HG03064 (cell line): ENCODE measurements around the gene OOEP.

Experiments
- ATAC-seq: cut with Tn5 transposase; IDR thresholded peaks from one replicate; pipeline ENCODE4 v1.9.1; 2021; ENCODE audit warnings: low read depth; ENCODE audit not compliant: unreplicated experiment

The OOEP gene

DNA sequence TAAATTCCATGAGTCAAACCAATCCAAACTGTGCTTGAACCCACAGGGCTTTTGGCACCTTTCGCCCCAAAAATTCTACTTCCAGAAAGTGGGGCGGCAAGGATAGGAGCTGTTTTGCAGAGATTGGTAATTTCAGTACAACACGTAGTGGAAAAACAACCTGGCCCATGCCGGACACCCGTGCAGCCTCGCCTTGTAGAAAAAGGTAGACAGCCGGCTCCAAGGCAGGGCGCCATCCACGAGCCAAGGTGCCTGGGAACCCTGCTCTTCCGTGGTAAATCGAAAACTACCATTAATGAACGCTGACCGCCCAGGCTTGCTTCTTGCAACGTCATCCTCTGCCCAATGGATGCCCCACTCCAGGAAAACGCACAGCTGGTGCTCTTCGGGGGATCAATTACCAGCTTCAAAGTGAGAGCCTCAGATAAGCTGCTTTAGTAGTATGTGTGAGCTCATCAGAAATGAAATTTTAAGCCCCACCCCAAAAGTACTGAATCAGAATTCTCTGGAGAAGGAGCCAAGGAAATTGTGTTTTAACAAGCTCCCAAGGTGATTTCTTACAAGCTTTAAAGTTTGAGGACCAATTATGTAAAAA, 1.8 kb downstream of the OOEP start:
- no peak for ATAC-seq

DNA sequence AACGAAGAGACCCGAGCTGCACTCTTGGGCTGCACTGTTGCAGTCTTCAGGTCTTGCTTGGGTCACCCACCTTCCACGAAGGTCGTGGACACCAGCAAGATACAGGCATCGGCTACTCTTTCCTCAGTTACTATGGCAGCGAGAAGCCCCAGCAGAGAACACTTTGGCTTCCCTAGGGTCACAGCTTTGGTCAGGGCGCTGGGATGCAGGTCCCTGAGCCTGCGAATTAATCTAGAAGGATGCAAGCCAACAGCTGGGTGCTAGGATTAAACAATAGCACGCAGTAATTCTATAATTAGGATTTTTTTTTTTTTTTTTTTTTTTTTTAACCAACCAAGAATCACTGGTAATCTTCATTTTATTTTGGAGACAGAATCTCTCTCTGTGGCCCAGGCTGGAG, 5.1 kb downstream of the OOEP start:
- no peak for ATAC-seq

DNA sequence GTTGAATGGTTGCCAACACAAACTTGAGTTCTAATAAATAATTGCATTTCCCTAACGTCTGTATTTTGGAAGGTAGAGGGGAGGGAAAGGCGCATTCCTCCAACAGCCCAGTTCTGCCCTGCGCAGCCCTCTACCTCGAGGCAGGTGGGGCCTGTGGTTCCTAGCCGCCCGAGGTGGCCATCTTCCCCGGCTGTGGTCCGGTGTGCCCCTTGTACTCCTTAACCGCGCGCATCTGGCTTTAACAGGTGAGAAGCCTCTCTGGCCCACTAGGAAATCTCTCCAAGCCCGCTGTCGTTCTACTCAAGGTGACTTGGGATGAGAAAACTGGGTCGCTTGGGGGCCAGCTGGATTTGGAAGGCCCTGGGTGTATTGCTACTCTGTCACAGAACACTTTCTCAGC, 5.6 kb downstream of the OOEP start:
- no peak for ATAC-seq

DNA sequence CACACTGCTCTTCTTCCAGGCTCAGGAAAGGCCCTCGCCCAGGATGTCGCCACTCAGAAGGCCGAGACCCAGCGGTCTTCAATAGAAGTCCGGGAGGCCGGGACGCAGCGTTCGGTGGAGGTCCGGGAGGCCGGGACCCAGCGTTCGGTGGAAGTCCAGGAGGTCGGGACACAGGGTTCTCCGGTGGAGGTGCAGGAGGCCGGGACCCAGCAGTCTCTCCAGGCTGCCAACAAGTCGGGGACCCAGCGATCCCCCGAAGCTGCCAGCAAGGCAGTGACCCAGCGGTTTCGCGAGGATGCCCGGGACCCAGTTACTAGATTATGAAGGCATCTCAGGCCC, 6.2 kb downstream of the OOEP start:
- ATAC-seq: no peak

DNA sequence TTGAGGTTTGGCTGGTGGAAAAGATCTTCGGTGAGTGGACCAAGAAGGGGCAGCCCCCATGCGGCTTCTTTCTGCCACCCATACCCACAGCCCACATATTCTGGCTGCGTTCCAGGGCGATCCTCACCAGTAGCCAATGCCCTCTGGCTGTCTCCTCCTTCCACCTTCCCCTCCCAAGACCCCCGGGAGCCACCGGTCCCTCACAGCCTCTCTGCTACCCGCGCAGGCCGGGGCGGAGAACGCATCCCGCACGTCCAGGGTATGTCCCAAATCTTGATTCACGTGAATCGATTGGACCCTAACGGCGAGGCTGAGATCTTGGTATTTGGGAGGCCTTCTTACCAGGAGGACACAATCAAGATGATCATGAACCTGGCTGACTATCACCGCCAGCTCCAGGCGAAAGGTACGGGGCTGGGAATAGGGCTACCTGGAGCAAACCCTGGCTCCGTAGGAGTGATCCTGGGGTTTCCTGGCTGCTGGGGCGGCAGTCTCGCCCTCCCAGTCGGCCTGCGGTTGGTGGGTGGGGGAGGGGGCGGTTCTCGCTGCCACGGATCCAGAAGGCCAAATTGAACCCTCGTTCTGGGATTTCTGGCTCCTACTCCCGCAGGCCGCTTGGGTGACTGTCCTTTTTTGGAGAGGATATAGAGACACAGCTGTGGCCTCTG, 6.7 kb downstream of the OOEP start:
- ATAC-seq: no peak

DNA sequence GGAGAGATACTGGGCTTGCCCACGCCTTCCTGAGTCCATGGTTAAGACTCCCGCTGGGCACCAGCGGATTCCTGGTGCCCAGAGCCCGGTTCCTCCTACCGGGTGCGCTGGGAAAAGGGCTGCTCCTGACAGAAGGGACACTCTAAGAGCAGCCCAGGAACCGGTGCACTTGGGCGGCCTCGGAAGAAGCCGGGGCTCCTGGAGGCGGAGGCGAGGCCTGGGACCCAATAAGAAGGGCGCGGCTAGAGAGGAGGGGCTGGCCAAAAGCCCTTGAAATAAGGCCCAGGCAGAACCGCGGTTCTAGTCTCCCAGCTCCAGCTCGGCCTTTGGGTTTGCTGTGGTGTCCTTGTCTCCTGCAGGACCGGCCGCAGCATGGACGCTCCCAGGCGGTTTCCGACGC, 7.3 kb downstream of the OOEP start, which contains the start of gene KHDC3L:
KHDC3L (plus strand) TSS at position 301 of the 400 bp plus-strand sequence; CDS start at position 373, 72 bp downstream.
- no peak for ATAC-seq

DNA sequence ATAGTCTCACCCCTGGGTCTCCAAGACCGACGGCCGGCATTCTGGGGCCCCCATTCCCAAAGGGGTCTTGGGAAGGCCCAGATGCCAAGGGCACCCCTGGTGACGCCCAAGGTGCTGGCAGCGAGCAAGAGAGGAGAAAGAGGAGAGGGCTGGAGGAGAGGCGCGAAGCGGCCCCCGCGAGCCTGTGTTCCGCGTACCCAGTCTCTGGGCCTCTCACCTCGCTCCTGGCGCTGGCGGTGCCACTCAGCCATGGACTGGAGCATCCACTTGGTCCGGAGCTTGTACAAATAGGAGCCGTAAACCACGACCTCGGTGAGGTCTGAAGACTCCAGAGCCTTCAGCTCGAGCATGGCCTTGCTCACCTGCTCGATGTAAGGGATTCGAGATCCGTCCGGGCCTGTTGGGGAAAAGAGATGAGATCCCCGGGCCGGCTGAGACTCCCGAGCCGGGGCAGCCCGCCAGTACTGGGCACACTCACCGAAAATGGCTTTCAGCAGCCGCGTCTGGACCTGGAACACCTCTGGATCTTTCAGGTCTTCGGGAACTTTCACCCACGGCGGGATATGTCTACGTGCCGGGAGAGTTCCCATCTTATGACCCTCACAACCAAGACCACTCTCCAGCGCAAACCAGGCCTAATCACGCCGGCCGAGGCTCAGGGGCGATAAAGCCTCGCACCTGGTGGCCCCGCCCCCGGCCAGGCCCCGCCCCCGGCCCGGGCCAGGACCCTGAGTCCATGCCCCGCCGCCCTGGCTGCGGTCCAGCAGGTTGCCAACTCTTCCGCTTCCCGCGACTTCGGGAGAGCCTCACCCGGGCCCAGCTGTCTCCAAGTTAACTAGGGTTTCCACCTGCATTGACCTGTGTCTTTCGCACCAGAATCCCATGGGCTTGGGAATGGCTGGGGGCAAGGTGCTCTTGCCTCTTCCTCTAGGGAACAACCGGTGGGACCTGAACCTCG, 15.8 kb downstream of the OOEP start, which contains the start of gene DPPA5:
DPPA5 (minus strand) TSS at position 641 of the 958 bp plus-strand sequence; CDS start at position 590, 51 bp downstream.
- no peak for ATAC-seq

DNA sequence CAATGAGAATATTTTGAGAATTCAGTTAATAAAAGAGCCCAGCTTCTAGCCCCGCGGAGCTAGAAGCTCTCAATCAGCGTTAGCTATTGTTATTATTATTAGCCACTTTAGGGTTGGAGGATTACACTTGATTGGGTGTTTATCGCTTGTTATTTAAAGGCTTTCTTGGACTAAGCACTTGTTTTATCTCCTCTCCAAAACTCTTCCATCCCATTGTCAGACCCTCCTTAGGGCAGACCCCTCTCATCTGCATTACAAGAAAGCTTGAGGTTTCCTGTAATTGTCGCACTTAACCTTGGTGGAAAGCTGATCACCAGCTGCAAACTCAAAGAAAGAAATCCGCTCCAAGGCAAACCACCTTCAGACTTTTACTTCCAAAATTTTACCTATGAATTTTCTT, 20.4 kb downstream of the OOEP start:
- ATAC-seq: no peak

DNA sequence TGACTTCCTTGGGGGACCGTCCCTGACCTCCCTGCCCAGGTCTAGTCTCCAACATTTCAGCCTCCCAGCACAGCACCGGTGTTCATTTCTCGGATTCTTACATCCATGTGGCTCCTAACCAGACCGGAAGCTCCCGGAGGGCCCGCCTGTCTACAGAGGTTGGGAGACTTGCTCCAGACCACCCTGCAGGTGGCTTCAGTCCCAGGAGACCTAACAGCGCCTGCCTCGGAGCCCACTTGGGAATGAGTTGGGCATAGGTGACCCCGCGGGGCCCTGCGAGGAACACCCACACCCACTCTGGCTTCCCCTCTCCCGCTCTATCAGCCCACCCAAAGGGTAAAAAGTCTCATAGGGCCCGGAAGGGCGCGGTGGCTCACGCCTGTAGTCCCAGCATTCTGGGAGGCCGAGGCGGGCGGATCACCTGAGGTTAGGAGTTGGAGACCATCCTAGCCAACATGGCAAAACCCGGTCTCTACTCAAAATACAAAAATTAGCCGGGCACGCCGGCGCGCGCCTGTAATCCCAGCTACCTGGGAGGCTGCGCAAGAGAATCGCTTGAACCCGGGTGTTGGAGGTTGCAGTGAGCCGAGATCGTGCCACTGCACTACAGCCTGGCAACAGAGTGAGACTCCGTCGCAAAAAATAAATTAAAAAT, 21.0 kb downstream of the OOEP start:
- ATAC-seq: no peak

DNA sequence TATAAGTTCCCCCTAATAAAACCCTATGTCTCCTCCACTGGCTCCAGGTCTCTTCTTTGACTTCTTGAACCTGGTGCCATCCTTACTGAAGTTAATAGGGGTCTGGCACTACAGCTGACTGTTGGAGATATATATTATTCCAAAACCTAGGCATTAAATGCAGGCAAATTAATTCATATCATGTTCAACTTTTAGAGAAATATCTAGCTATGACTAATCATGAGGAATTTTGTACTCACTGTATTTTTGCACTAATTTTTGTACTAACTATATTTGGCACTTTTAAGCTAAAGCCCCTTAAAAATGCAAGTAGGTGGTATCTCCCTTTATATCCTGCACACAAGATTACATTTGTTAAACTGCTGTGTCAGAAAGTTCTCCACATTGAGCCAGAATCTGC, 26.5 kb downstream of the OOEP start:
- no peak for ATAC-seq

DNA sequence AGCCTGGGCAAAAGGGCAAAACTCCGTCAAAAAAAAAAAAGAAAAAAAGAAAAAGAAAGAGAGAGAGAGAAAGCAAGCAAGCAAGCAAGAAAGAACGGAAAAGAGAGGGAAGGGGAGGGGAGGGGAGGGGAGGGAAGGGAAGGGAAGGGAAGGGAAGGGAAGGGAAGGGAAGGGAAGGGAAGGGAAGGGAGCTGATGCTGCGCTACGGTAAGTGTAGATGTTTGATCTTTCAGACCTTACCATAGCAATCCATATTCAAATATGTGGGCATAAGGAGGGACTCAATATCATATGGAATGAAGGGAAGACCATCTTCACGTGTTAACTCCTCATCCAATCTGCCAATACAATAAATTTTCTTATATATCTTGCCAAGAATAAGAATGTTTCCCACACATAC, 27.5 kb downstream of the OOEP start:
- ATAC-seq: no peak

DNA sequence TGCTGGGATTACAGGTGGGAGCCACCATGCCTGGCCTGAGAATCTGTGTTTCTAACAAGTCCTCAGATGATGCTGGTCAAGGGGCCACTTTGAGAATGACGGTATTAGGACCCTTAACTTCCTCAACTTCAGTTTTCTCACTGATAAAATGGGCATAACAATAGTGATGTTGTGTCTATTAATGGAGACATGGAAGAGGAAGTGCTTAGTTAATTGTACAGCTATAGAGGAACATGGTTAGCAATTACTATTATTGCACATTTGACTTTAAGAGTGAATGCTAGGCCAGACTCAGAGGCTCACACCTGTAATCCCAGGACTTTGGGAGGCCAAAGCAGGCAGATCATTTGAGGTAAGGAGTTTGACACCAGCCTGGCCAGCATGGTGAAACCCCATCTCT, 28.4 kb downstream of the OOEP start:
- ATAC-seq: no peak

DNA sequence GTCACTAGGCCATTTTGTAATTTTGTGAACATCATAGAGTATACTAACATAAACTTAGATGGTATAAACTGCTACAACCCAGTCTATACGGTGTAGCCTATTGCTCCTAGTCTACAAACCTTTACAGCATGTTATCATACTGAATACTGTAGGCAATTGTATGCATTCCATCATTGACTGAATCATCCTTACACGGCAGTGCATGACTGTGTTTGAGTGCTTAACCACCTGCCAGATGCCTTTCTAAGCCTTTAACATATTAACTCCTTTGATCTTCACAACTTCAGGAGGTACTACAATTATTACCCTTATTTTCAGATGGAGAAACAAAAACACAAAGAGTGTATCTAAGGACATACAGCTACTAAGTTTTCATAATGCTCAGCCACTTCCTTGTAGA, 29.6 kb downstream of the OOEP start:
- ATAC-seq: no peak

DNA sequence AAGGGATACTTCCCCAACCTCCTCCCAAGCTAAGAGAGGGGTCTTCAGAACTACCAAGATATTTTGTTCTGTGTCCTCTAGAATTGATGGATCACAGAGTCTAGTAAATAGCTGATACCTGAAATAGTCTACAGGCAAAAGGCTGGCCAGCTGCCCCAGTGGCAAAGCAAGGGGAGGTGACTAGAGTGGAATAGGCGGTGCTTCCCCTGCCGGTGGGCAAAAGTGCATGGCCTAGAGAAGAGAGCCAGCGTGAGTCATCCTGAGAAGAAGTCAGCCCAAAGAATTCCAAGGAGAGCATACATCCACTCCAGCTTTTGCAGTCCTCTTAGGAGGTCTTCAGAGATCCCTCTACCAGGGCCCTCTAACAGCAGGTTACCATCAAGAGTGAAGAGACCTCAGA, 30.4 kb downstream of the OOEP start:
- ATAC-seq: no peak

DNA sequence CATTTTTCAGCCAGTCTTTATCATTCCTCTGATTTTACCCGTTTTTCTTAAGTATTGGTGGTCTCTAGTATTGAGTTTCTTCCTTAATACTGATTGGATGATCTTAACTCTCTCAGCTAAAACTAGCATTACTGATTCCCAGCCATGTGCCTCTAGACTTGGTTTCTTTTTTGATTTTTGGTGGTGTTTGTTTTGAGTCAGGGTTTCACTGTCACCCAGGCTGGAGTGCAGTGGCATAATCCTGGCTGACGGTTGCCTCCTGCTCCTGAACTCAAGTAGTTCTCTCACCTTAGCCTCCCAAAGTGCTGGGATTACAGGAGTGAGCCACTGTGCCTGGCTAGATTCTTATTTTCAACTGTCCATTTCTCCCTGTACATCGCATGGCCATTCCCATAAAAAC, 40.5 kb downstream of the OOEP start:
- ATAC-seq: no peak

DNA sequence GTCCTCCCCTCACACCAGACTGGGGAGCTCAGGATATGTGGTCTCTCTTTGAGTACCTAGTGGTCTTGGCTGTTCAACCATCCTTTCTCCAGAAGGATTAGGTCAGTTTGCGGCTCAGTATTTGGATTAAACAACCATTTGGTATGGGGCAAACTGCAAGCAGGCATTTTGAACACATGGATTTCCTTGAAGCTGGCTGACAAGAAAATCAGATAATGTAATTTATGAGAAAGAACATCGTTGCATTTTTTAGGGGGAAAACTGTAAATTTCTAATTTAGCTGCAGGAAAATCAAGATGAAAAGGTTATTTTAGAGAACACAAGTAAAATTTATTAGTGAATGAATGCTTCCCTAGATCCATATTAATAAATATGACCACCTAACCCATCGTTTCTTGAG, 40.9 kb downstream of the OOEP start:
- ATAC-seq: no peak

DNA sequence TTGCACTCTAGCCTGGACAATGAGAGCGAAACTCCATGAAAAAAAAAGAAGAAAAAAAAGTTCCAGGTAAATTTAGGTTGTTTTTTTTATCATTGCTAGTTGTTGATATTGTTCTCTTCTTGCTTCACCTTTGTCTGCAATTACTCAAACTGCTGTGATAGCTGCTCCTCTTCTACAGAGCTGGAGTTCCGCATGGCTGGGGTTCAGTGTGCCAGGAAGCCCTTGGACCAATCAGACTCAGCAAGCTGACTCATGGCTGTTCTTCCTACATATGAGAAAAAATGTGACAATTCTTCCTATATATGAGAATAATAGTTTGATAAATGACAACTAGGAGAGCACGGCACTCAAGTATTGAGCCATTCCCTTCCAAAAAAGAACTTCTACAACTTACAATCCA, 44.0 kb downstream of the OOEP start:
- no peak for ATAC-seq

DNA sequence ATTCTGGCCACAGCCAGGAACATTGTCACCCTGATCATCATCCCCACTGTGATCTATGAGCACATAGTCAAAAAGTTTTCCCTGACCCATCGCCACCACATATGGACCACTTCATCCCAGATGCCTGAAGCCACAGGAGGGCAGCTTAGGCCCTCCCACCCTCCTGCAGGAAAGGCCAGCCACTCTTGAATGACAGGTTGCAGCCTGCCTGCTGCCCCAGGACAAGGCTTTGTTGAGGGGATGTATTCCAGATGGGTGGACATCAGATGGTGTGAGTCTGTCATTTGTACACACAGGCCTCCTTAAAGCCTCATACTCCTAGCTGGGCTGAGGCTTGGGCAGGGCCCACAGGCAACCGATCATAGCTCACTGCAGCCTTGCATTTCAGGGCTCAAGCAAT, 46.4 kb downstream of the OOEP start:
- ATAC-seq: no peak
